Bone marrow (tissue), 2 donors: ENCODE measurements around the gene C18orf32.
A peak's percentile ranks its signal among the peaks of the same experiment; 100 is the strongest.
"Not testable (repeated sequence)": the region's sequence is repeated elsewhere in the genome, so short reads cannot be mapped to it uniquely, and the experiment has no call there.

Experiments
- DNase-seq, 2 donors: peaks; one replicate each; lab custom pipeline; 2025; lab: John Stamatoyannopoulos, UW

C18orf32 gene

DNA sequence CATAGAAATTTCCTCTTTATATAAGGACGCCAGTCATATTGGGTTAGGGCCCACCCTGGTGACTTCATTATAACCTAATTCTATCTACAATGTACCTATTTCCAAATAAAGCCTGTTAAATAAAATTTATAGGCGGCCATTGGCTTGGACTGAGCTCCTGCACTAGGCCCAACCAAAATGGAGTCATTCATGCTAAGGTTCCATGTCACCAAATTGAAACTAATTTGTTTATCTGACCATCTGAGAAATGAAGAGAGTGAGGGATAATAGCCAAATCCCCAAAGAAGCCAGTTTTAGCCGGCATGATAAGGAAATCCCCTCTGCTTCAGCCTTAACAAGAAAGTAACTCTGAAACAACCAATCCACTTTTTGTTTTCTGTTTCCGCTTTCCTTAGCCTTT lies 19.4 kb downstream of the C18orf32 start:
- DNase-seq: no peak

DNA sequence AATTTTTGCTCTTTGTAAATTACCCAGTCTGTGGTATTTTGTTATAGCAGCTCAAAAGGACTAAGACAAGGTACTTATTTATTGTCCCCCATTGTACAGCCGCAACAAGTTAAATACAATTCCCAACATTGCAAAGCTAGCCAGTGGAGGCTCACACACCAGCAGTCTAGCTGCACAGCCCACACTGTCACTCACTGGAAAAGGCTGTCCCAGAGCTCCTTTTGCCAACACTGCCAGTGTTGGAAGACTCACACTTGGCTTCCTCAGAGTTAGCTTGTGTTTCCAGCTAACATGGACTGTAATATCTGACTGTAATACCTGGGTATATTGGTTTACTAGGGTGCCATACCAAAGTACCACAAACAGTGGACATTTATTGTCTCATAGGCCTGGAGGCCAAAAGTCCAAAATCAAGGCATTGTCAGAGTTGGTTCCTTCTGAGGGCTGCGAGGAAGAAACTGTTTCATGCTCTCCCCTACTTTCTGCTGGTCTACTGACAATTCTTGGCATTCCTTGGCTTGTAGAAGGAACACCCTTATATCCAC lies 19.9 kb downstream of the C18orf32 start:
- DNase-seq: no peak

DNA sequence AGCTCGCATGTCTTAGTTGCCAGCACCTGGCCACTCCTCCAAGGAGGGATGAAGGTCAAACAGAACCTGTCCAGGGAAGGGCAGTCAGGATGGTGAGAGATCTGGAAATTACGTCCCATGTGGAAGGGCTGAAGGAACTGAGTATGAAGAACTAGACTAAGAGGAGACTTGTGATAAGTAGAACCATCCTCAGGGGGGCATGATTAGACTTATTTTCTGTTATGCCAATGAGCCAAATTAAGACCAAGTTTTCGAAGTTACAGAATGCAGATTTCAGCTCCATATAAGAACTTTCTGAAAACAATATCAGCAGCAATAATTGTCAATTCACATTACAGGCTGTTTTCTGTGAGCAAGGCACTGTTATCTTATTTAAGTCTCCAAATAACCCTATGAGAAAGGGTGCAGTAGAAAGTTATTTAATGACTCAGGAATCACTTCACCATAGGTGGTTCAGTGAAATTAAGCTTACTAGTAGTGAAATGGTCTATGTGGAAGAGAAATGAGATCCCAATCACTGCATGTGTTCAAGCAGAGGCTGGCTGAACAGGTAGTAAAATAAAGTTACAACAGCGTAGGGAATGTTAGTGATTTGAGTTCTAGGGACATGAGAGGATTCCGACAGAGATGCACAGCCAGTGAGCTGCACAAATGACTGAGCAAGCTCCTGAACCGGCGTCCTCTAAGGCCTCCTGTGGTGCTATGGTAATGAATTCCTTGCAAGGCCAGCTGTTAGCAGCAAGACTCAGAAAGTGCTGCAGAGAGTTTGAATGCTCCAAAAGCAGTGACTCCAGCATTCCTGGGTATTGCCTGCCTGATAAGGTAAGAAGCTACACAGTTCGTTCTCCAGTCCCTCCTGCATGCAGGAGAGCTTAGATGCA lies 22.1 kb downstream of the C18orf32 start:
- DNase-seq: no peak

DNA sequence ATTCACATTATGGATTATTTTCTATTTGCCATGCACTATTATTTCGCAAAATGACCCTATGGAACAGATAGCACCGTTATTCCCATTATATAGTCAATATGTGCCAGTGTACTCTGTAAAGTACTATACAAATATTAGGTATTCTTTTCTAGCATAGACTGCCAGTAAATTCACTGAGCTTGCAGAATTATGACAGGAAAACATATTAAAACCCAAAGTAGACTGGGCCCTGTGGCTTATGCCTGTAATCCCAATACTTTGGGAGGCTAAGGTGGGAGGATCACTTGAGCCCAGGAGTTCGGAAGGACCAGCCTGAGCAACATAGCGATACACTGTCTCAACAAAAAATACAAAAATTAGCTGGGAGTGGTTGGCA lies 25.4 kb downstream of the C18orf32 start:
- DNase-seq: no peak

DNA sequence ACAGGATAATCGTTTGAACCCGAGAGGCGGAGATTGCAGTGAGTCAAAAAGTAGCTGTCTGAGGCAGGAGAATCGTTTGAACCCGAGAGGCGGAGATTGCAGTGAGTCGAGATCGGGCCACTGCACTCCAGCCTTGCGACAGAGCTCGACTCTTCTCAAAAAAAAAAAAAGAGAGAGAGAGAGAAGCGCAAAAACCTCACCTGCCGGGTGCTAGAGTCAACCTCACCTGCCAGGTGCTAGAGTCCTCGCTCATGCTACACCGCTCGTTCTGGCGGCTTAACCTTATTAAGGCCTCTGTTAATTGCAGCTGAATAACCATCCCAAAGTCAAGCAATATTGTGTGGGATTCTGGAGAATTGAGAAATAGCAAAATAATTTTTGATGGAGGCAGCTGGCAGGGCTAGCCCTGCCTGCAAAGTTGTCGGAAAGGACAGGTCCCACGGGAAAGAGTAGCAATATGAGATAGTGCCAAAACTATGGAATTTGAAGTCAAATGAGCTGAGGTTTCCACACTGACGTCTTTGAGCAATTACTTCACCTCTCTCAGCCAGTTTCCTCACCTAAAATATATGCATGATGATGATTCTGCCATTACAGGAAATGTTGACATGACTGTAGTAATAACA lies 25.9 kb downstream of the C18orf32 start:
- no peak for DNase-seq

DNA sequence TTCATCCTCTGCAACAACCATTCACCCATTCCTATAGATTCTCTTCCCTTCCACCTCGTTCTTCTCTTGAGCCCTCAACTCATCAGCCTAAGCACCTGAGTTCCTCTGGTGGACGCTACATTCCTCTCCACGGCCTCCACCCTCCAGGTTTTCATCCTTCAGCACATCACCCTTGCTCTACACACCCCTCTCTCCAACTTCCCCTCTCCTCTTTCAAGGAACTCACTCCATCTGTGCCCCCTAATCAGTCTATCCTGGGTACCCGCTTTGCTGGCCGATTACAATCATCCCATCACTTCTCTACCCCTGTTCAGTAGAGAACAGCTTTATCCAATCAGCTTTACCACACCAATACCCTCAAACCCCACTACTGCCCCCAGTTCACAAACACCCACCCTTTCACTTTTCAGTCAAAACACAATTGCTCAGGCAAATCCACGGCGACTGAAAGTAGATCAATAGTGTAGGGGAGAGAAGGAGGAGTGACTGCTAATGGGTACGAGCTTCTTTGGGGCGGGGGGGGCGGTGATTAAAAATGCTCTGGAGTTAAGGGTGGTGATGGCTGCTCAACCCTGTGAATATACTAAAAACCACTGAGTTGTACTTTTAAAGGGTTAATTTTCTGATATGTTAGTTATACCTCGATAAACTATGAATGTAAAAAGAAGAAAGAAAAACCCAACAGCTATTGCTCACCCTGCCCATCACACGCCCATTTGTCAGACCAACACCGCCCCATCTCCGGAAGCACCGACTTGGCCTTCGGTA lies 27.4 kb downstream of the C18orf32 start:
- no peak for DNase-seq

DNA sequence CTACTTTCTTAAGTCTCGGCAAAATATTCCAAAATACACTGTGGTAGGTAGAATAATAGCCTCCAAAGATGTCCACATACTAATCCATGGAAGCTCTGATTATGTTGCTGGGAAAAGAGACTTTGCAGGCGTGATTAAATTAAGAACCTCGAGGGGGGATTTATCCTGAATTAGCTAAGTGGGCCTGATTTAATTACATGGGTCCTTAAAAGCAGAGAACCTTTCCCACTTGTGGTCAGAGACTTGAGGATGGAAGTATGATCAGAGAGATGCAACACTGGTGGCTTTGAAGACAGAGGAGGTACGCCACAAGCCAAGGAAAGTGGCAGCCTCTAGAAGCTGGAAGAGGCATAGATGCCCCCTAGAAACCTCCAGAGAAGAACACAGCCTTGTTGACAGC lies 29.4 kb downstream of the C18orf32 start:
- no peak for DNase-seq

DNA sequence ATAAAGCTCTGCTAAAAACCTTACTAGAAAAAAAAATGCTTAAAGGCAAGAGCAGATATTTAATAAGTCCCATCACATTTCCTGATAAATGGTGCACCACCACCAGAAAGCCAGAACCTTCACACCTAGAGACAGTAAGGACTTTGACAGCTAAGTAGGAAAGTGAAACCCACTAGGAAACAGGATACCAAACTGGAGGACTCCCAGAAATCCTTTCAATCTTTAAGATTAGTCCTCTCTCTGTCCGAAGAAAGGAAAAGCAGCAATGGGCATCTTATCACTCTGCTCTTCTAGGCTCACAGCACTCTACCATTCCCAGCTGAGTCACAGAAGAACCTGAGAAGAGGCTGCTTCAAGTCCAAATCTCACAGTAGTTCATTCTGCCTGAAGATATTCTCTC lies 30.2 kb downstream of the C18orf32 start:
- no peak for DNase-seq

DNA sequence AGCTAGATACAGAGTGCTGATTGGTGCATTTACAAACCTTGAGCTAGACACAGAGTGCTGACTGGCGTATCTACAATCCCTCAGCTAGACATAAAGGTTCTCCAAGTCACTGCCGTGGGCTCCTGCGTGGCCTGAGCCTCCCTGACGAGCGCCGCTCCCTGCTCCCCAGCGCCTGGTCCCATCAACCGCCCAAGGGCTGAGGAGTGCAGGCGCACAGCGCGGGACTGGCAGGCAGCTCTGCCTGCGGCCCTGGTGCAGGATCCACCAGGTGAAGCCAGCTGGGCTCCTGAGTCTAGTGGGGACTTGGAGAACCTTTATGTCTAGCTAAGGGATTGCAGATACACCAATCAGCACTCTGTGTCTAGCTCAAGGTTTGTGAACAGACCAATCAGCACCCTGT lies 34.5 kb downstream of the C18orf32 start:
- not testable (repeated sequence) for DNase-seq

DNA sequence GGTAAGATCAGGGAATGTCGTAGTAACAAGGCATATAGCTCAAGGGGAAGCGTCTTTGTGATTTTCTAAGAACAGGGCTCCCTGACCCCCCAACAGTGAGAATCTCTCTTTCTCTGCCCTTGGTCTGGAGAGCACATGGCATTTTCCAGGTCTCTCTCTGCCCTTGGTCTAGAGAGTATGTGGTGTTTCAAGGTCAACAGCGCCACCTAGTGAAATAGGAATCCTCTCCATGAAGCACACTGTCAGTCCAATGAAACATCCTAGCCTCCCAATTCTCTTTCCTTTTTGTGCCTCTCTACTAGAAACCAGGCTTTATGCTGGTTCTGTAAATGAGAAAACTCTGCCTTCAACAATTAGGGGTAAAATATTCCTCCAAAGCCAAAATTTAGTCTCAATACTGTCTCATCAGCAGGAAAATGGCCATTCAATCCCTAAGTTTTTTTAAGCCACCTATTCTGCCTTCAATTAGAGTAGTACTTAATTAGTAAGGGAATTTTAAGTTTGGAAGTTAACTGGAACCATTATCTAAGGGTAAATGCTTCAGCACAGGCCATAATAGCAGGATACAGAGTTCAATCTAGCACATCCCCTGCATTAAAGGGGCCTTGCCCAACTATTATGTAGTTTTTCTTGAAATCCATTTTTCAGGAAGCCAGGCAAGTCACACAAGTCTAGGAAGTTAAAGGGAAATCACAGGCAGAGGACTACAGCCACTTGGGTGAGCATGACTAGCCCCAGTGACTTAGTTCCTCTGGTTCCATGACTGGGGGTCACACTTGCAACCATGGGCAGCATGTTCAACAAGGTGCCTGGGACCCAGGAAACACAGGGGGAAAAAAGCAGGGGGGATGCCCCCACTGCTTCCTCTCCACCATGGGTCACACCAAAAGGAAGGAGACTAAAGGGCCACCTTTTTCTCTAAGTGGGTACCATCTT lies 39.0 kb downstream of the C18orf32 start:
- DNase-seq: peak in 1 of 2 donors; percentile 31

DNA sequence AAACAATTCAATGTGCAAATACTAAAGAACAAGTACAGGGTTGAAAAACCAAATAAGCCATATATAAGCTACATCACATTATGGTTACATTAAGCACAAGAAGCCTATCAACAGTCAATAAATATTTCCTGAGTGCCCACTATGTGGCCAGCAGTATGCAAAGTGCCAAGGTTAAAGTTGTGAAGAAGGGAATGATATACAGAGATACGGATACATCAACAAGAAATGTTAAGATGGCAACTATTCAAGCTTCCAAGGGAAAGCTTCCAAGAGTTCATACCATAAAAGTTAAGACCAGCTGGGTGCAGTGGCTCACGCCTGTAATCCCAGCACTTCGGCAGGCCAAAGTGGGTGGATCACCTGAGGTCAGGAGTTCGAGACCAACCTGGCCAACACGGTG lies 40.6 kb downstream of the C18orf32 start:
- no peak for DNase-seq

DNA sequence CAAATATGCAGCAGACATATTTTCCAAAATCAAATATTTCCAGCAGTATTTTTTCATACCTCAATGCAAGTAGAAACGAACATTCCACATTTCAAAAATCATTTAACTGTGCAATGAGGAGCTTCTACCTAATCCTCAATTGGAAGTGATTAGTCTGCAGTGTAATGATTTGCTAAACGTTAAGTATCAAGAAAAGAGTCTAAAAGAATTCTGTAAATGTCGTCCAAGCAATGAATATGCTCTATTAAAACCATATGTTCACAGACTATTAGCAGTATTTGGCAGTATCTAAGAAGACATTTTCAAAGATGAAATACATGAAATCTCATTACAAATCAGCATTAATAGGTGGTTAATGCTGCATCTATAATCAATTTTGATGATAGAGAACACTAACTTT lies 42.5 kb downstream of the C18orf32 start:
- DNase-seq: no peak

DNA sequence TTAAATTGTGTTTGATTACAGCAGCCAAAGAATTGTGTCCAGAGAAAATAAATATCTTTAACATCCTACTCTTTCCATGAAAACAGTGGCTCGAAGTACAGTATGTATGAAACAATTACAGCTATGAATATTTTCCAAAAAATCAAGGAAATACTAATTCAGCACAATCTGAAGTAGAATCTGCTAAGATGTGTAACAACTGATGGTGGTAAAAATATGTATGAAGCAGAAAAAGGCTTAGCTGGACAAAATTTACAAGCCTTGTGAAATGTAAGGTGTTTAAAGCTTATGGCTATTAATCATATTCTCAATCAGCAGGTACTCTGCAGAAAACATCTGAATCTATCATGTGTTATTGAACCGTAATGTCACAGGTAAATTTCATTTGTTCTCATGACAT lies 43.2 kb downstream of the C18orf32 start:
- no peak for DNase-seq

DNA sequence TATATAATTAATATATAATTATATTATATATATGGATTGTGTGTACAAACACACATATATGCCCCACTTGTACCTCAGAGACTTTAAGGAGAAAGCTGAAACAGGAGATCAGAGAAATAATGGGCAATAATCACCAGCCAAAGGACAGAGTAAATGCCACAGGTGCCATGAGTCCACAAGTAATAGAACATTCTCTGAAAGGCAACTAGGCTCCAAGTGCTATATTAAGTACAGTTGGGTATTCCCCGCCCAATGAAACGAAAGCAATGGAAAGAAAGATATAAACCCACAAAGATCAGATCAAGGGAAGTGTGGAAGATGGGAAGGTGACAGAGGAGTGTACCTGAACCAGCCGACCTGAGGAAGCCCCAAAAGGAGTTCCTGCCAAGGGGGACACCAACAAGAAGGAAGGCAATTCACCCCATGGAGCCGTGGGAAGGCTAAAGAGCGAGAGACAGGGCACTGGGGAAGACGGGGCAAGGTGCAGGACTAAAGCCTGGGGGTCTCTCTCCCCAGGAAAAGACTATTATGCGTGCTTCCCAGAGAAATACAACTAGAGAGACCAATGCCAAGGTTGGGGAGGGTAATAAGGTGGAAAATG lies 45.6 kb downstream of the C18orf32 start:
- no peak for DNase-seq

DNA sequence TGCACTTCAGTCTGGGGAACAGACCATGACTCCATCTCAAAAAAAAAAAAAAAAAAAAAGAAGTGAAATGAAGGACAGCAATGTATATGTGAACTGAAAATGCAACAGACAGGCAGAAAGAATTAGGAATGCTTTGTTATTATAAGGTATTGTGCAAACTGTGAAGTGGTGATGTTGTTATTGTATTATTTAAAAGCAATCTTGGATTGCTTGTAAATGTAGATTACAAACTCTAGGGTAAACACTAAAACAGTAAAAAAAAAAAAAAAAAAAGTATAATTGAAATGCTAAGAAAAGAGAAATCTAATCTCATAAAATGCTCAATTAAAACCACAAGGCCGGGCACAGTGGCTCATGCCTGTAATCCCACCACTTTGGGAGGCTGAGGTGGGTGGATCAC lies 51.9 kb downstream of the C18orf32 start:
- DNase-seq: no peak

DNA sequence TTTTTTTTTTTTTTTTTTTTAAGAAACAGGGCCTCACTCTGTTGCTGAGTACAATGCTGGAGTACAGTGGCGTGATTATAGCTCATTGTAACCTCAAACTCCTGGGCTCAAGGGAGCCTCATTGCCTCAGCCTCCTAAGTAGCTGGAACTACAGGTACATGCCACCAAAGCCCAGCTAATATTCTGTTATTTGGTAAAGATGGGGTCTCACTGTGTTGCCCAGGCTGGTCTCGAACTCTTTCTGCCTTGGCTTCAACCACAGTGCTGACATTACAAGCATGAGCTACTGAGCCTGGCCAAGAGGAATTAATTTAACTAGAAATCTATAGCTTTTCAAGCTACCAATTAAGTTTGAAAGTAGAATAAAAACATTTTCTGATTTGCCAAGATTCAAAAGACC lies 54.4 kb downstream of the C18orf32 start:
- DNase-seq: no peak

DNA sequence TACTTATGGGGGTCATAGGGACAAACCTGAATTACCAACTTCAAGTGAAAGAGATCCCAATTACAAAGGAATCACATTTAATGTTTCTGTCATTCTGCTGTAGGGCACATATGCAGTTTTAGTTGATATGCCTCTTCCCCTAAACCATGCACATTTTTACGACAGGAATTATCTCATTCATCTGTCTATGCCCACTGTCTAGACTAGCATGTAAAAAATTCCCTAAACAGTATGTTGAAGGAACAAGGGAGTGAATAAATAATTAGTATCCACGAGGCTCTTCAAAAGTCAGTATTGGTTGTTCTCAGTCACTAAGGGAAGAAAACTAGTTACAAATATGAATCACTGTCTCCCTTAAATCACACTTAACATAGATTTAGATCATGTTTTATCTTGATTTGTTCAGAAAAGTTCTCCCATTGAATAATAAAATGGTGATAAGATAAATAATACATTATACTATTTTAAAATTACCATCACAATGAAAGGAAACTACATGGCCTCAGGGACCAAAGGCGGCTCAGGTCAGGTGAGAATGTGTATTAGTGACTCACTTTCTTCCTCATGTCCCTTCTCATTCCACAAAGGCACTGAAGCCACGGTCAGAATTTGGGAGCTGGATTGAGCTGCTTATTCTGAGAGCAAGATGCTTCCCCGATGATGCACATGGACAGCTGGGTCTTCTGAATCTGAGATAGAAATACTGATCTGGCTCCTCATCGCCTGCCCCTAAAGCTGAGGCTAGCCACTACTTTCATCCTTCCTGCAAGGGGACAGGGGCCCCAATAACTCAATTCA lies 55.7 kb downstream of the C18orf32 start:
- DNase-seq: no peak
